SU-DHL-6 (cell line): ENCODE results near the gene PKHD1.

Experiments used
- EZH2phosphoT487 ChIP-seq: fragments of 200-600 bp; sonication (generic), shearing (Covaris generic); conservative IDR thresholded peaks from 2 replicates; pipeline ENCODE4 v1.6.1; 2018; ENCODE audit warnings: mild to moderate bottlenecking, antibody characterized with exemption, low read length, moderate library complexity, mixed read lengths
- TF ChIP-seq, protein P1 (sequence below): fragments of 200-600 bp; sonication (generic); IDR thresholded peaks from one replicate; pipeline ENCODE4 v1.5.1; 2017; ENCODE audit warnings: antibody characterized with exemption, mild to moderate bottlenecking, low read length, moderate library complexity; ENCODE audit not compliant: insufficient read depth, poor library complexity, severe bottlenecking

DNA sequence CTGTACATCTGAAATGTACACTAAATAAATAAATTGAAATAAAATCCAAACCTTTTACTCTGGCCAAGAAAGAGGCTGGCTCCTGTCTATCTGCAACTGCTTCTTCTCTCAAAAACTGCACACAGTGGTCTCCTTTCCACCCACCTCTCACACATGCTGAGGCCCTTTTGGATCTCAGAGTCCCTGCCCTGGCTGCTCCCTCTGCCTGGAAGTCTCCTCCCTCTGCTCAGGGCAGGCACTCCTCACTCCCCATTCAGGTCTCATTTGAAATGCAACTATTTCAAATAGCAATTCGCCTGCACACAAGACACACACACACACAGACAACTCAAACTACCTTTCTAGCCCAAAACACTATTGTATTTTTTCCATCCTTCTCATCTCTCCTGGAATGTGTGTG is 348.8 kb downstream of the PKHD1 start:
- TF ChIP-seq, protein P1, sequence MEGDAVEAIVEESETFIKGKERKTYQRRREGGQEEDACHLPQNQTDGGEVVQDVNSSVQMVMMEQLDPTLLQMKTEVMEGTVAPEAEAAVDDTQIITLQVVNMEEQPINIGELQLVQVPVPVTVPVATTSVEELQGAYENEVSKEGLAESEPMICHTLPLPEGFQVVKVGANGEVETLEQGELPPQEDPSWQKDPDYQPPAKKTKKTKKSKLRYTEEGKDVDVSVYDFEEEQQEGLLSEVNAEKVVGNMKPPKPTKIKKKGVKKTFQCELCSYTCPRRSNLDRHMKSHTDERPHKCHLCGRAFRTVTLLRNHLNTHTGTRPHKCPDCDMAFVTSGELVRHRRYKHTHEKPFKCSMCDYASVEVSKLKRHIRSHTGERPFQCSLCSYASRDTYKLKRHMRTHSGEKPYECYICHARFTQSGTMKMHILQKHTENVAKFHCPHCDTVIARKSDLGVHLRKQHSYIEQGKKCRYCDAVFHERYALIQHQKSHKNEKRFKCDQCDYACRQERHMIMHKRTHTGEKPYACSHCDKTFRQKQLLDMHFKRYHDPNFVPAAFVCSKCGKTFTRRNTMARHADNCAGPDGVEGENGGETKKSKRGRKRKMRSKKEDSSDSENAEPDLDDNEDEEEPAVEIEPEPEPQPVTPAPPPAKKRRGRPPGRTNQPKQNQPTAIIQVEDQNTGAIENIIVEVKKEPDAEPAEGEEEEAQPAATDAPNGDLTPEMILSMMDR, result no peak
- no peak for TF ChIP-seq EZH2phosphoT487
